GM19099 (cell line): ENCODE results near the gene GCLC.

Experiments used
- POLR2A ChIP-seq: IDR thresholded peaks from 3 replicates; pipeline ENCODE4 v1.6.1; 2011; ENCODE audit warnings: low read depth; ENCODE audit not compliant: insufficient read length; ENCODE audit errors: extremely low read depth

Gene GCLC

GRCh38 chr6:53461696-53462095 is 83.2 kb downstream of the GCLC start:
- TF ChIP-seq POLR2A, result no peak

- TF ChIP-seq POLR2A, result no peak
Observed at GRCh38 chr6:53461041-53461656, 83.8 kb downstream of the GCLC start.

- no peak for TF ChIP-seq POLR2A
Observed at GRCh38 chr6:53458105-53458866, 86.6 kb downstream of the GCLC start.

- TF ChIP-seq POLR2A, result no peak
Observed at GRCh38 chr6:53456809-53457208, 88.1 kb downstream of the GCLC start.

- TF ChIP-seq POLR2A, result no peak
Observed at GRCh38 chr6:53455678-53456077, 89.2 kb downstream of the GCLC start.

GRCh38 chr6:53451165-53451564 is 93.7 kb downstream of the GCLC start:
- no peak for TF ChIP-seq POLR2A

- no peak for TF ChIP-seq POLR2A
Observed at GRCh38 chr6:53447865-53448264, 97.0 kb downstream of the GCLC start.
